Heart right ventricle (tissue), 16 donors: ENCODE measurements around the gene ZNF410. TPM values are rescaled to one million over a fixed set of nuclear protein-coding genes. Genes with fewer than 3 reads are reported as not detected.
A peak's percentile ranks its signal among the peaks of the same experiment; 100 is the strongest.
"Not testable (repeated sequence)": the region's sequence is repeated elsewhere in the genome, so short reads cannot be mapped to it uniquely, and the experiment has no call there.

Experiments used
- ATAC-seq, 8 donors: fragments of 200-7000 bp; cut with Tn5 transposase; one replicate each; pipeline ENCODE4 v1.9.1; 2020; ENCODE audit warnings: mild to moderate bottlenecking in 8 of 8, moderate library complexity in 8 of 8, moderate number of reproducible peaks in 1 of 8
- DNase-seq, 2 donors: peaks; one replicate each; pipeline ENCODE4 v3.0.0-alpha.2; 2020
- H3K27ac ChIP-seq, 10 donors: fragments of 200-600 bp; sonication (generic) in 2 of 10; one replicate each; pipeline versions ENCODE4 v1.5.0 to v1.8.0; 2020 to 2022; ENCODE audit warnings: mild to moderate bottlenecking in 3 of 10
- H3K27me3 ChIP-seq, 7 donors: fragments of 200-600 bp; one replicate each; pipeline ENCODE4 v1.8.0; 2021 to 2022; ENCODE audit warnings: mild to moderate bottlenecking in 2 of 7
- H3K36me3 ChIP-seq, 9 donors: fragments of 200-600 bp; sonication (generic) in 1 of 9; one replicate each; pipeline versions ENCODE4 v1.5.0 to v1.8.0; 2020 to 2022; ENCODE audit warnings: mild to moderate bottlenecking in 2 of 9
- H3K4me1 ChIP-seq, 9 donors: fragments of 200-600 bp; sonication (generic) in 1 of 9; one replicate each; pipeline versions ENCODE4 v1.5.0 to v1.8.0; 2020 to 2022; ENCODE audit warnings: mild to moderate bottlenecking in 4 of 9
- H3K4me3 ChIP-seq, 10 donors: fragments of 200-600 bp; sonication (generic) in 2 of 10; one replicate each; pipeline versions ENCODE4 v1.5.0 to v1.8.0; 2020 to 2022; ENCODE audit warnings: mild to moderate bottlenecking in 7 of 10, moderate library complexity in 2 of 10
- H3K9me3 ChIP-seq, 11 donors: fragments of 200-600 bp in 10 of 11; sonication (generic) in 2 of 11; one replicate each; pipeline versions ENCODE4 v1.5.0 to v1.8.0; 2013 to 2022; ENCODE audit warnings: mild to moderate bottlenecking in 2 of 11, control low read depth in 1 of 11, moderate library complexity in 1 of 11
- WGBS, 2 donors: extraction: QIAGEN DNeasy Blood & Tissue Kit; methylation state at CpG; one replicate each; pipeline ENCODE4 v1.1.7; 2013; ENCODE audit warnings: inconsistent platforms in 1 of 2; 5-methylcytosine and 5-hydroxymethylcytosine counted together
- intact Hi-C, 10 donors: fragments of 100-400 bp; cut with DNase I; formaldehyde crosslinking; loops; one replicate each; pipeline versions ENCODE4 v1.11.1 to v1.14.2; 2022
- polyA plus RNA-seq, 2 donors: library from polyadenylated mRNA; stranded (reverse); fragments of 200-250 nt; gene quantifications; one replicate each; pipeline ENCODE4 v1.2.3, GENCODE V29; 2013
- total RNA-seq, 10 donors: library from RNA; stranded (reverse); fragmentation: NEBNext Ultra II Directional in 3 of 10; extraction: Animal tissue kit (Norgen Biotek cat#: 25700) in 3 of 10; gene quantifications; one replicate each; pipeline versions ENCODE4 v1.2.1 to v1.2.4, GENCODE V29; 2021 to 2023
- TF ChIP-seq, protein P1 (sequence below), 9 donors: fragments of 200-600 bp; sonication (generic) in 2 of 9; IDR thresholded peaks; one replicate each; pipeline versions ENCODE4 v1.5.0 to v1.8.0; 2021 to 2022; ENCODE audit warnings: antibody characterized with exemption in 9 of 9, mild to moderate bottlenecking in 5 of 9, moderate library complexity in 1 of 9
- donor health status: Arrhythmogenic right ventricular cardiomyopathy.
- donor health status: ischemic (EF 13 %, LVEDD 7.1; RV severe dilation, severe dysfunction).
- donor health status: healthy with polysubstance abuse.
- donor health status: DM: no; HTN: yes; CAD: no.
- donor health status: DM: no; HTN: no; CAD: no.
- donor health status: ischemic (EF 25% LVEDD 6.9; RV normal size, moderate dysfunction).
- donor health status: ischemic (EF 25% LVEDD 5.7; RV mildly dilated, moderate dysfunction).
- donor health status: healthy.
- donor health status: DM: yes; HTN: yes; CAD: no.
- donor health status: Ischemic cardiomyopathy.
- donor health status: ischemic (EF 35%, LVEDD 5.7; RV mildly dilated, moderate dysfunction).
- donor health status: nonischemic (EF 11% LVEDD 7.7; RV severe dilation, severe dysfunction).
- donor health status: DM: yes; HTN: yes; CAD: no.
- donor health status: PGD.
- donor health status: ischemic (EF 29% LVEDD 5.4; RV normal size, mild dysfunction).
- donor health status: nonischemic (EF 23%, LVEDD 6.1; RV moderate dilation, normal function).

Gene ZNF410
- total and polyA plus RNA-seq, 12 donors, result 15.3 to 24.6 (median 19.1) TPM

DNA sequence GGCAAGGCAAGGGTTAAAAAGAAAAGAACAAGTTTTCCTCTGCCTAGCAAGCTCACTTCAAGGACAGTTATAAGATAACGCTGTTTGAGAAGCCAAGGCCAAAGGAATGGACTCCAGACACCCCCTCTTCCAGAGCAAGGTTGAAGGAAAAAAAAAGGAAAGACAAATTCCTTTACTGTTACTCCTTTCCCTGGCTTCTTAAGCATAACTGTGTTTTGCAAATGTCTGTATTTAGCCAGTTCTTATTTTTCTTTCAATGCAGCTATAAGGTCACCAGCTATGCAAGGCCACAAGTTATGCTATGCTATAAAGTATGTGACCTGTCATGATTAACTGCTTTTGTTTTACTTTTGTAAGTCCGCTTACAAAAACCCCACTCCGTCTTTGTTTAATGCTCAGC, 26.6 kb downstream of the ZNF410 start:
- WGBS, 2 donors, result 72 to 75% methylated on average over 3 of the region's 3 CpGs

DNA sequence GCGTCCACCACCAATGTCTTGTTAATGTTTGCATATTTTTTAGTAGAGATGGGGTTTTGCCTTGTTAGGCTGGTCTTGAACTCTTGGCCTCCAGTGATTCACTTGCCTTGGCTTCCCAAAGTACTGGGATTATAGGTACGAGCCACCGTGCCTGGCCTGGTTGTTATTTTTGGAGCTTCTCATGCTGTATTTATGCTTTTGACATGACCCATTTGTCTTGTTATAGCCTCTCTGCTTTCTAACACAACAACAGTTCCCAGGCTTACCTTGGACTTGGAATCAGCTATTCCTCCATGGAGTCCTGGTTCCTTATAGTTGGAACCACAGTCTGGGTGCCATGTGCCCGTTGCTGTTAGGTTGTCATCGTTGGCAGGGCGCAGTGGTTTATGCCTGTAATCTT, 29.7 kb downstream of the ZNF410 start:
- no peak overlapping the region for H3K4me3 ChIP-seq
- peaks cover 0 to 9% (median 0%) of the 10 kb centered on the region in 11 donors for H3K9me3 ChIP-seq
- no peak overlapping the region for H3K27ac ChIP-seq
- ATAC-seq (no peak), DNase-seq (no peak)
- H3K4me1 ChIP-seq, result no peaks in the 10 kb centered on the region
- 78 to 80% methylated on average over 6 of the region's 6 CpGs for WGBS, 2 donors
- intact Hi-C loops, result no loop called here
- peaks cover 0 to 98% (median 27%) of the 10 kb centered on the region in 9 donors for H3K36me3 ChIP-seq
- TF ChIP-seq, protein P1, sequence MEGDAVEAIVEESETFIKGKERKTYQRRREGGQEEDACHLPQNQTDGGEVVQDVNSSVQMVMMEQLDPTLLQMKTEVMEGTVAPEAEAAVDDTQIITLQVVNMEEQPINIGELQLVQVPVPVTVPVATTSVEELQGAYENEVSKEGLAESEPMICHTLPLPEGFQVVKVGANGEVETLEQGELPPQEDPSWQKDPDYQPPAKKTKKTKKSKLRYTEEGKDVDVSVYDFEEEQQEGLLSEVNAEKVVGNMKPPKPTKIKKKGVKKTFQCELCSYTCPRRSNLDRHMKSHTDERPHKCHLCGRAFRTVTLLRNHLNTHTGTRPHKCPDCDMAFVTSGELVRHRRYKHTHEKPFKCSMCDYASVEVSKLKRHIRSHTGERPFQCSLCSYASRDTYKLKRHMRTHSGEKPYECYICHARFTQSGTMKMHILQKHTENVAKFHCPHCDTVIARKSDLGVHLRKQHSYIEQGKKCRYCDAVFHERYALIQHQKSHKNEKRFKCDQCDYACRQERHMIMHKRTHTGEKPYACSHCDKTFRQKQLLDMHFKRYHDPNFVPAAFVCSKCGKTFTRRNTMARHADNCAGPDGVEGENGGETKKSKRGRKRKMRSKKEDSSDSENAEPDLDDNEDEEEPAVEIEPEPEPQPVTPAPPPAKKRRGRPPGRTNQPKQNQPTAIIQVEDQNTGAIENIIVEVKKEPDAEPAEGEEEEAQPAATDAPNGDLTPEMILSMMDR (IDR thresholded peaks at IDR 0.05), result no peak
- H3K27me3 ChIP-seq, result no peaks in the 10 kb centered on the region

More for the DNA sequence above, 26.6 kb downstream of the ZNF410 start:
- ATAC-seq, result no peak
- intact Hi-C loops, result no loop called here
- TF ChIP-seq, protein P1 (IDR thresholded peaks at IDR 0.05), result no peak
- H3K4me3 ChIP-seq, result no peak overlapping the region
- no peaks in the 10 kb centered on the region for H3K27me3 ChIP-seq
- H3K4me1 ChIP-seq, result no peaks in the 10 kb centered on the region
- H3K27ac ChIP-seq, result no peak overlapping the region
- H3K9me3 ChIP-seq, result peaks cover 0 to 9% (median 0%) of the 10 kb centered on the region in 11 donors
- DNase-seq, result no peak
- peaks cover 0 to 100% (median 31%) of the 10 kb centered on the region in 9 donors for H3K36me3 ChIP-seq

DNA sequence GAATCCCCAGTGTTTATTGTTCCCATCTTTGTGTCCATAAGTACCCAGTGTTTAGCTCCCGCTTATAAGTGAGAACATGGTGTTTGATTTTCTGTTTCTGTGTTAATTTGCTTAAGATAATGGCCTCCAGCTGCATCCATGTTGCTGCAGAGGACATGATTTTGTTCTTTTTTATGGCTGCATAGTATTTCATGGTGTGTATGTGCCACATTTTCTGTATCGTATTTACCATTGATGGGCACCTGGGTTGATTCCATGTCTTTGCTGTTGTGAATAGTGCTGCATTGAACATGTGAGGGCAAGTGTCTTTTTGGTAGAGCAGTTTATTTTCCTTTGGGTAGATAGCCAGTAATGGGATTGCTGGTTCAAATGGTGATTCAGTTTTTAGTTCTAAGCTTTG, 32.8 kb downstream of the ZNF410 start:
- DNase-seq, ATAC-seq, H3K4me3 ChIP-seq, H3K9me3 ChIP-seq, H3K27me3 ChIP-seq, H3K27ac ChIP-seq, H3K4me1 ChIP-seq, intact Hi-C loops: not testable (repeated sequence)
- WGBS, 2 donors, result 97 to 99% methylated on average over 2 of the region's 2 CpGs
- H3K36me3 ChIP-seq, result peaks cover 0 to 98% (median 49%) of the 10 kb centered on the region in 9 donors

DNA sequence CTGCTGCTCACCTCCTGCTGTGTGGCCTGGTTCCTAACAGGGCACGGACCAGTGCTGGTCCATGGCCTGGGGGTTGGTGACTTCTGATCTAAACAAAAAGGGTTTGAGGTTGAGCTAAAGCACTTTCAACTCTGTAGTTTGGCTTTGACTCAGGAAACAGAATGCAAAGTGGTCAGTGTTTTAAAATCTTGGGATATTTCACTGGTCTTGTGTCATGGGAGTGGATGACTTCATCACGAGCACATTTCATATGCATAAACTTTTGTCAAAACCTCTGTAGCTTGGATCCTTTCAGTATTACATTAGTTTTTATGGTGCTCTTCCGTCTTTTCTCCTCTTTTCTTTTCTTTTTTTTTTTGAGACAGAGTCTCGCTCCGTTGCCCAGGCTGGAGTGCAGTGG, 37.7 kb downstream of the ZNF410 start:
- Histone ChIP-seq H3K27ac (no peak overlapping the region), H3K36me3 (peaks cover 0 to 100% (median 72%) of the 10 kb centered on the region in 9 donors), H3K4me3 (no peak overlapping the region), H3K9me3 (no peaks in the 10 kb centered on the region), H3K27me3 (no peaks in the 10 kb centered on the region), H3K4me1 (no peaks in the 10 kb centered on the region)
- no peak for ATAC-seq
- intact Hi-C loops, result no loop called here
- no peak for DNase-seq
- TF ChIP-seq, protein P1 (IDR thresholded peaks at IDR 0.05), result no peak
- WGBS, 2 donors, result 85 to 86% methylated on average over 5 of the region's 5 CpGs

DNA sequence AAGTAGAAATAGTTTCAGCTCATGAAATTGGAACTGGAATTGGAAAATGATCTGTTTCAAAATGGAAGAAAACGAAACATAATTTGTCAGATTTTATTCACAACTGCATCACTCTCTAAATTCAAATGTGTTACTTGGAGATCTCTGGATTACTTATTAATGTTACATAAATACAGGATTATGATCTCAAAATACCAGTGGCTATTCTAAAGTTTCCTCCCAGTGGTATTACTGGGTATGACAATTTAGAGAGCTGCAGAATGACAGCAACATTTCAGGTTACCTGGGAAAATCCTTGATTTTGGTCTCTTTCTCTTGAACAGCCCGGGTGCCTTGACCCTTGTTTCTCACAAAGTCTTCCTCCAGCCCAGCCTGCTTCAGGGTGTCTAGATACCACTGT, 49.0 kb downstream of the ZNF410 start:
- DNase-seq, result no peak
- intact Hi-C loops, result no loop called here
- peaks cover 0 to 98% (median 49%) of the 10 kb centered on the region in 9 donors for H3K36me3 ChIP-seq
- no peak overlapping the region for H3K4me3 ChIP-seq
- no peaks in the 10 kb centered on the region for H3K4me1 ChIP-seq
- H3K27me3 ChIP-seq, result no peaks in the 10 kb centered on the region
- H3K27ac ChIP-seq, result no peak overlapping the region
- no peaks in the 10 kb centered on the region for H3K9me3 ChIP-seq
- TF ChIP-seq, protein P1 (IDR thresholded peaks at IDR 0.05), result peak in 1 of 9 donors; percentile 7
- no peak for ATAC-seq
- WGBS, 2 donors, result 78 to 91% methylated on average over 2 of the region's 2 CpGs
